K562 (cell line): ENCODE data around the gene TNFRSF18. TPM values are rescaled to one million over a fixed set of nuclear protein-coding genes. Genes with fewer than 3 reads are reported as not detected.

Source experiments
- CBFB ChIP-seq: sonication (generic); formaldehyde crosslinking; IDR thresholded peaks from 2 replicates; pipeline ENCODE4 v1.4.0; 2020; ENCODE audit warnings: mild to moderate bottlenecking, missing genetic modification reagents
- DMBX1 ChIP-seq: fragments of 250-450 bp; sonication (Bioruptor Pico); IDR thresholded peaks from 2 replicates; pipeline ENCODE4 v1.8.0; 2022; ENCODE audit warnings: inconsistent platforms, mild to moderate bottlenecking, moderate library complexity, borderline replicate concordance
- ESRRB ChIP-seq: fragments of 250-450 bp; sonication (Bioruptor Pico); IDR thresholded peaks from 2 replicates; pipeline ENCODE4 v1.5.0; 2020; ENCODE audit warnings: mild to moderate bottlenecking, moderate library complexity, borderline replicate concordance
- EZH2 ChIP-seq: IDR thresholded peaks from 2 replicates; pipeline ENCODE4 v1.6.1; 2012; ENCODE audit warnings: low read depth, mild to moderate bottlenecking, inconsistent platforms, low read length, borderline replicate concordance
- GABPB1 ChIP-seq: sonication (generic); formaldehyde crosslinking; IDR thresholded peaks from 2 replicates; pipeline ENCODE4 v1.8.0; 2022; ENCODE audit warnings: mild to moderate bottlenecking, missing genetic modification reagents
- GATA2 ChIP-seq: sonication (generic); formaldehyde crosslinking; IDR thresholded peaks from 2 replicates; pipeline ENCODE4 v1.4.0; 2020; ENCODE audit warnings: mild to moderate bottlenecking, missing genetic modification reagents
- GTF2A2 ChIP-seq: IDR thresholded peaks from 2 replicates; pipeline ENCODE4 v1.6.1; 2016; ENCODE audit warnings: mild to moderate bottlenecking, missing genetic modification characterization, missing compliant biosample characterization
- MIER1 ChIP-seq: fragments of 450-650 bp; IDR thresholded peaks from 2 replicates; pipeline ENCODE4 v1.6.1; 2016; ENCODE audit warnings: antibody characterized with exemption, mild to moderate bottlenecking, low read depth
- MTA3 ChIP-seq: fragments of 450-650 bp; formaldehyde crosslinking; IDR thresholded peaks from 2 replicates; pipeline ENCODE4 v1.6.1; 2017; ENCODE audit warnings: mild to moderate bottlenecking, borderline replicate concordance
- NRF1 ChIP-seq, 2 experiments: fragments of 450-650 bp; IDR thresholded peaks in 1 of 2; conservative IDR thresholded peaks in 1 of 2; 2 replicates each; pipeline ENCODE4 v1.6.1; 2014; ENCODE audit warnings: mild to moderate bottlenecking in 2 of 2
- PHF21A ChIP-seq: fragments of 450-650 bp; IDR thresholded peaks from 2 replicates; pipeline ENCODE4 v1.6.1; 2017; ENCODE audit warnings: low read depth, borderline replicate concordance
- PHF8 ChIP-seq: fragments of 200-600 bp; sonication (generic); IDR thresholded peaks from 2 replicates; pipeline ENCODE4 v1.6.1; 2012; ENCODE audit warnings: mixed run types, mild to moderate bottlenecking, inconsistent platforms, low read length, moderate library complexity, borderline replicate concordance
- RCOR1 ChIP-seq, 2 experiments: IDR thresholded peaks; 2 replicates each; pipeline ENCODE4 v1.6.1; 2012; ENCODE audit warnings: low read depth in 2 of 2, low read length in 2 of 2, borderline replicate concordance in 1 of 2, improper control_type of control experiment in 1 of 2
- RUNX1 ChIP-seq: sonication (generic); IDR thresholded peaks from 2 replicates; pipeline ENCODE4 v1.6.1; 2016; ENCODE audit warnings: antibody characterized with exemption, low read depth
- ZBTB8A ChIP-seq: fragments of 450-650 bp; IDR thresholded peaks from 2 replicates; pipeline ENCODE4 v1.6.1; 2018; ENCODE audit warnings: mild to moderate bottlenecking, moderate library complexity; ENCODE audit not compliant: partially characterized antibody
- ZMIZ1 ChIP-seq, 2 experiments: fragments of 150-350 bp in 1 of 2; IDR thresholded peaks; 2 replicates each; pipeline ENCODE4 v1.6.1; 2012 to 2016; ENCODE audit warnings: low read depth in 2 of 2, low read length in 2 of 2, mild to moderate bottlenecking in 1 of 2, moderate library complexity in 1 of 2
- ZNF217 ChIP-seq: sonication (generic); formaldehyde crosslinking; IDR thresholded peaks from 2 replicates; pipeline ENCODE4 v1.8.0; 2022; ENCODE audit warnings: mild to moderate bottlenecking, missing genetic modification reagents
- ZNF668 ChIP-seq: fragments of 250-450 bp; sonication (Bioruptor Pico); IDR thresholded peaks from 2 replicates; pipeline ENCODE4 v1.8.0; 2022; ENCODE audit warnings: mild to moderate bottlenecking, inconsistent platforms
- ZNF707 ChIP-seq: fragments of 250-450 bp; sonication (Bioruptor Pico); conservative IDR thresholded peaks from 2 replicates; pipeline ENCODE4 v1.8.0; 2022; ENCODE audit warnings: inconsistent platforms, mild to moderate bottlenecking, moderate library complexity
- ZNF740 ChIP-seq, 3 experiments: fragments of 200-800 bp in 1 of 3; sonication (Bioruptor generic) in 1 of 3; sonication (generic) in 1 of 3; formaldehyde crosslinking in 1 of 3; IDR thresholded peaks; 2 replicates each; pipeline versions ENCODE4 v1.6.1 to v1.8.0; 2016 to 2022; ENCODE audit warnings: mild to moderate bottlenecking in 2 of 3, missing compliant biosample characterization in 2 of 3, missing genetic modification characterization in 2 of 3, missing genetic modification reagents in 1 of 3
- polyA plus RNA-seq, 8 experiments: library from polyadenylated mRNA; depleted of rRNA in 4 of 8; stranded (reverse) in 5 of 8; unstranded in 3 of 8; fragments of >200 nt; fragmentation: Nextera tagmentation in 2 of 8; fragmentation: Illumina TruSeq in 1 of 8; extraction: Ambion mirVana in 2 of 8; extraction: Trizol in 1 of 8; gene quantifications; 2 replicates each; pipeline versions ENCODE4 v1.2.1 to v1.2.3, GENCODE V29; 2011 to 2014; ENCODE audit warnings: inconsistent platforms in 1 of 8, missing spikeins in 1 of 8
- total RNA-seq, 7 experiments: library from RNA; depleted of rRNA in 6 of 7; stranded (reverse); fragments of >200 nt in 6 of 7; fragmentation: Illumina TruSeq in 2 of 7; extraction: Trizol in 2 of 7; gene quantifications; 2 replicates each; pipeline versions ENCODE4 v1.2.1 to v1.2.3, GENCODE V29; 2011 to 2021; ENCODE audit warnings: low replicate concordance in 1 of 7

The TNFRSF18 gene
- total and polyA plus RNA-seq, 9 of the 15 experiments (the other 6 are each of a cell fraction or from before 2014, with no cell fraction given), result 0.24 to 0.27 TPM; not detected in 7

GRCh38 chr1:1208713-1209433 lies 2.5 kb upstream of the TNFRSF18 start (continued):
- TF ChIP-seq ZMIZ1 (IDR thresholded peaks at IDR 0.05; ENCODE audit: low read depth in 2 of 2, low read length in 2 of 2), result no peak
- TF ChIP-seq ZNF707, result no peak
- no peak for TF ChIP-seq DMBX1 (CRISPR knock-in tag)
- TF ChIP-seq ZNF668 (CRISPR knock-in tag), result no peak
- TF ChIP-seq ZNF217 (CRISPR knock-in tag), result no peak
- no peak for TF ChIP-seq ESRRB (CRISPR knock-in tag)
- TF ChIP-seq EZH2, result no peak
- no peak for TF ChIP-seq ZBTB8A
- peak in 1 of 2 experiments; percentile 83; a peak in 3 of 4 replicates for TF ChIP-seq RCOR1 (IDR thresholded peaks at IDR 0.05; ENCODE audit: borderline replicate concordance in 1 of 2, low read depth in 2 of 2, low read length in 2 of 2)
- no peak for TF ChIP-seq GTF2A2 (tag)
- TF ChIP-seq GATA2 (CRISPR knock-in tag), result no peak
- peak; percentile 57; the same call in 1 of the 2 replicates for TF ChIP-seq RUNX1
- no peak for TF ChIP-seq NRF1 (conservative IDR thresholded peaks at IDR 0.05 in 1 of 2, IDR thresholded peaks at IDR 0.05 in 1 of 2)
- TF ChIP-seq PHF8, result no peak
- no peak for TF ChIP-seq MIER1
- no peak for TF ChIP-seq MTA3
- TF ChIP-seq PHF21A, result 0 out of 2 replicates have a peak, but pooled peaks have one; percentile 22
- TF ChIP-seq ZNF740 (CRISPR knock-in tag; IDR thresholded peaks at IDR 0.05), result peak; percentile 82; the same call in 1 of the 2 replicates
- TF ChIP-seq ZNF740 (tag; IDR thresholded peaks at IDR 0.05), result no peak
- TF ChIP-seq CBFB (CRISPR knock-in tag), result no peak
- TF ChIP-seq GABPB1 (CRISPR knock-in tag), result no peak
